ENCODE measurements around the gene SH3BP5L.

SH3BP5L gene

GRCh38 chr1:248825136-248825535, 579 bp downstream of the SH3BP5L start:
- DNase-seq: no peak

- no peak for DNase-seq
These were observed 1.0 kb downstream of the SH3BP5L start for GRCh38 chr1:248824701-248825100.

GRCh38 chr1:248824301-248824700, 1.4 kb downstream of the SH3BP5L start:
- DNase-seq: no peak

GRCh38 chr1:248823517-248824001, 2.2 kb downstream of the SH3BP5L start:
- DNase-seq: no peak

- no peak for DNase-seq
These were observed 3.3 kb downstream of the SH3BP5L start for GRCh38 chr1:248822148-248823032.

GRCh38 chr1:248821641-248822040, 4.1 kb downstream of the SH3BP5L start:
- DNase-seq: no peak

GRCh38 chr1:248821101-248821500, 4.6 kb downstream of the SH3BP5L start:
- DNase-seq: no peak

- no peak for DNase-seq
These were observed 5.6 kb downstream of the SH3BP5L start for GRCh38 chr1:248820041-248820585.

- no peak for DNase-seq
These were observed 7.0 kb downstream of the SH3BP5L start for GRCh38 chr1:248818505-248819374.

GRCh38 chr1:248817065-248817464, 8.7 kb downstream of the SH3BP5L start:
- no peak for DNase-seq

- no peak for DNase-seq
These were observed 9.5 kb downstream of the SH3BP5L start for GRCh38 chr1:248816042-248816851.

GRCh38 chr1:248815407-248816034, 10.2 kb downstream of the SH3BP5L start:
- DNase-seq: no peak

GRCh38 chr1:248814351-248814750, 11.4 kb downstream of the SH3BP5L start:
- no peak for DNase-seq

- no peak for DNase-seq
These were observed 12.2 kb downstream of the SH3BP5L start for GRCh38 chr1:248813546-248813945.

- DNase-seq: no peak
These were observed 12.8 kb downstream of the SH3BP5L start for GRCh38 chr1:248812736-248813425.

- DNase-seq: no peak
These were observed 13.9 kb downstream of the SH3BP5L start for GRCh38 chr1:248811514-248812490.

- no peak for DNase-seq
These were observed 14.8 kb downstream of the SH3BP5L start for GRCh38 chr1:248810727-248811513.

GRCh38 chr1:248810000-248810726, 15.6 kb downstream of the SH3BP5L start:
- DNase-seq: no peak
